ENCODE measurements around the gene CCDC194.
A peak's percentile ranks its signal among the peaks of the same experiment; 100 is the strongest.

Gene CCDC194

DNA sequence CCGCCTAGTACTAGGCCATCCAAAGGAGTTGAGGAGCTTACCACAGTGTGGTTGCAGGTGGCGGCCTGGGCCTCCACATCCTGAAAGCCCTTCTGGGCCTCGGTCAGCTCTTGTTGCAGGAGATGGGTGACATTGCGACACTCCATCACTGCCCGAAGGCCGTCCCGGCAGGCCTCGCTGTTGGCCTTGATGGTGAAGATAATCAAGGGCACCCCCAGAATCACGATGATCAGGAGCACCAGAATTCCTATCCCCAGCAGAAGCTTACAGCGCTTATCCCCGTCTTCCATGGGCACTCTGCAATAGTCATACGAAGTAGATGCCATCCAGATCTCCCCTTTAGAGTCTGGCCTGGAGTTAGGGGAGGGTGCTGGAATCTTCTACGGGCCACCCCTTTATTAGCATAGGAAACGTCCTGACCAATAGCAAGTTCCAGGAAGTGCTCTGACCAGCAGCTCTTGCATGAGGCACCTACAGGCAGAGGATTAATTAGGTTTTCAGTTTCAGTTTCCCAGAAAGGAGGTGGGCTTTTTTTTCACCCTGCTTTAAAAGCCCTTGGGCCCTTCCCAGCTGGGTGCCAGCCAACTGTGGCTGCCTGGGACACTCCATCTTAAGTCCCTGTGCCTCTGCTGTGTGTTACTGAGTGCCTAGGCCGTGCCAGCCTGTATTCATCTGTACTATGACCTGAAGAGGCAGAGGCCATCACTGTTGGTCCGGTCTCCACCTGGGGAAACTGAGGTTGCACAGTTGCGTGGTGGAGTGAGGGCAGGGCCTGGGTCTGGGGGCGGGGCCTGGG, 11.5 kb upstream of the CCDC194 start, which contains the start of gene BST2 (continued):
- no peak for TF ChIP-seq ZNF214 (tag by site-specific recombination; IDR thresholded peaks at IDR 0.05; ENCODE audit: borderline replicate concordance)
- TF ChIP-seq ZNF610 (tag by site-specific recombination; IDR thresholded peaks at IDR 0.05; ENCODE audit: borderline replicate concordance), result no peak

- no peak overlapping the region for H3K4me3 ChIP-seq (ENCODE audit: low read depth, low read length)
- POLR2A ChIA-PET, result interaction anchor here (2.1 kb wide), 1 partner anchor 15 kb away, joined by 9 read pairs; the partner anchor contains the start of gene MVB12A
- TF ChIP-seq PRDM10 (tag by site-specific recombination; IDR thresholded peaks at IDR 0.05) (peak; percentile 35; the same call in 1 of the 2 replicates), ZBTB7A (tag by site-specific recombination; IDR thresholded peaks at IDR 0.05; ENCODE audit: low read depth) (no peak), KLF1 (tag by site-specific recombination; IDR thresholded peaks at IDR 0.05) (no peak), ZNF837 (tag by site-specific recombination; IDR thresholded peaks at IDR 0.05) (no peak), SP7 (tag by site-specific recombination; IDR thresholded peaks at IDR 0.05) (0 out of 2 replicates have a peak, but pooled peaks have one; percentile 20), REPIN1 (tag by site-specific recombination; IDR thresholded peaks at IDR 0.05; ENCODE audit: low read depth) (no peak), PATZ1 (tag by site-specific recombination; IDR thresholded peaks at IDR 0.05) (peak; percentile 21; the same call in 1 of the 2 replicates), SALL2 (tag by site-specific recombination; IDR thresholded peaks at IDR 0.05; ENCODE audit: borderline replicate concordance) (no peak), GLIS1 (tag by site-specific recombination; IDR thresholded peaks at IDR 0.05) (peak; percentile 27; the same call in 1 of the 2 replicates), ZBTB48 (tag by site-specific recombination; IDR thresholded peaks at IDR 0.05) (peak; percentile 66)
- TF ChIP-seq, protein P1, sequence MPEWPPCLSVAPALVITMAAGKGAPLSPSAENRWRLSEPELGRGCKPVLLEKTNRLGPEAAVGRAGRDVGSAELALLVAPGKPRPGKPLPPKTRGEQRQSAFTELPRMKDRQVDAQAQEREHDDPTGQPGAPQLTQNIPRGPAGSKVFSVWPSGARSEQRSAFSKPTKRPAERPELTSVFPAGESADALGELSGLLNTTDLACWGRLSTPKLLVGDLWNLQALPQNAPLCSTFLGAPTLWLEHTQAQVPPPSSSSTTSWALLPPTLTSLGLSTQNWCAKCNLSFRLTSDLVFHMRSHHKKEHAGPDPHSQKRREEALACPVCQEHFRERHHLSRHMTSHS (tag by site-specific recombination; IDR thresholded peaks at IDR 0.05), result no peak
- TF ChIP-seq, protein P2, sequence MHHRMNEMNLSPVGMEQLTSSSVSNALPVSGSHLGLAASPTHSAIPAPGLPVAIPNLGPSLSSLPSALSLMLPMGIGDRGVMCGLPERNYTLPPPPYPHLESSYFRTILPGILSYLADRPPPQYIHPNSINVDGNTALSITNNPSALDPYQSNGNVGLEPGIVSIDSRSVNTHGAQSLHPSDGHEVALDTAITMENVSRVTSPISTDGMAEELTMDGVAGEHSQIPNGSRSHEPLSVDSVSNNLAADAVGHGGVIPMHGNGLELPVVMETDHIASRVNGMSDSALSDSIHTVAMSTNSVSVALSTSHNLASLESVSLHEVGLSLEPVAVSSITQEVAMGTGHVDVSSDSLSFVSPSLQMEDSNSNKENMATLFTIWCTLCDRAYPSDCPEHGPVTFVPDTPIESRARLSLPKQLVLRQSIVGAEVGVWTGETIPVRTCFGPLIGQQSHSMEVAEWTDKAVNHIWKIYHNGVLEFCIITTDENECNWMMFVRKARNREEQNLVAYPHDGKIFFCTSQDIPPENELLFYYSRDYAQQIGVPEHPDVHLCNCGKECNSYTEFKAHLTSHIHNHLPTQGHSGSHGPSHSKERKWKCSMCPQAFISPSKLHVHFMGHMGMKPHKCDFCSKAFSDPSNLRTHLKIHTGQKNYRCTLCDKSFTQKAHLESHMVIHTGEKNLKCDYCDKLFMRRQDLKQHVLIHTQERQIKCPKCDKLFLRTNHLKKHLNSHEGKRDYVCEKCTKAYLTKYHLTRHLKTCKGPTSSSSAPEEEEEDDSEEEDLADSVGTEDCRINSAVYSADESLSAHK (tag by site-specific recombination; IDR thresholded peaks at IDR 0.05), result peak; percentile 100
- no peak overlapping the region for H3K27ac ChIP-seq (ENCODE audit: extremely low read depth, low read depth, low read length)
- CTCF ChIA-PET, result interaction anchor here (0.6 to 1.7 kb wide), 3 partner anchors 14 to 361 kb away, joined by 3 to 8 read pairs (median 3); no protein-coding TSS in a partner anchor
- H3K9me3 ChIP-seq (ENCODE audit: control insufficient read depth, insufficient read depth, low read depth, low read length), result no peaks in the 10 kb centered on the region
- no peaks in the 10 kb centered on the region for H3K36me3 ChIP-seq (ENCODE audit: control insufficient read depth in 2 of 2, insufficient read depth in 1 of 2, low read length in 2 of 2)
- H3K4me1 ChIP-seq (ENCODE audit: control insufficient read depth, insufficient read depth, low read length), result no peaks in the 10 kb centered on the region
Measured at GRCh38 chr19:17404621-17405249, 10.7 kb upstream of the CCDC194 start.
